Activated T-helper 1 cell treated with Interleukin-2 at 50 U/mL for 16 hours (primary cell): ENCODE data around the gene CCDC24.

Source experiments
- DNase-seq: peaks from one replicate; pipeline ENCODE4 v3.0.0-alpha.2; 2020; ENCODE audit warnings: low read depth

The CCDC24 gene

GRCh38 chr1:44043176-44044070 lies 52.0 kb downstream of the CCDC24 start:
- no peak for DNase-seq

GRCh38 chr1:44044071-44044801 lies 52.8 kb downstream of the CCDC24 start:
- no peak for DNase-seq

GRCh38 chr1:44045064-44045463 lies 53.7 kb downstream of the CCDC24 start:
- no peak for DNase-seq
